ENCODE results near the gene TSKU.

Gene TSKU

GRCh38 chr11:76752321-76753143 lies 30.6 kb upstream of the TSKU start:
- TF ChIP-seq CTCF (IDR thresholded peaks at IDR 0.05; ENCODE audit: low read depth, low read length) = no peak
- DNase-seq (ENCODE audit: low read depth in 2 of 2) = peak; percentile 82 to 93
- no peak overlapping the region for H3K4me3 ChIP-seq (replicated peaks in 1 of 2; ENCODE audit: low read depth in 2 of 2, low read length in 2 of 2)

GRCh38 chr11:76753449-76753848 lies 29.7 kb upstream of the TSKU start:
- TF ChIP-seq CTCF (IDR thresholded peaks at IDR 0.05; ENCODE audit: low read depth, low read length) = no peak

GRCh38 chr11:76753950-76754349 lies 29.2 kb upstream of the TSKU start:
- TF ChIP-seq CTCF (IDR thresholded peaks at IDR 0.05; ENCODE audit: low read depth, low read length) = no peak
- H3K4me3 ChIP-seq (replicated peaks in 1 of 2; ENCODE audit: low read depth in 2 of 2, low read length in 2 of 2) = no peak overlapping the region
- DNase-seq (ENCODE audit: low read depth in 2 of 2) = no peak

More at GRCh38 chr11:76753449-76753848, 29.7 kb upstream of the TSKU start:
- H3K4me3 ChIP-seq (replicated peaks in 1 of 2; ENCODE audit: low read depth in 2 of 2, low read length in 2 of 2) = no peak overlapping the region
- DNase-seq (ENCODE audit: low read depth in 2 of 2) = no peak

- DNase-seq (ENCODE audit: low read depth in 2 of 2) = no peak
These were observed 26.8 kb upstream of the TSKU start for GRCh38 chr11:76756341-76756741.

GRCh38 chr11:76758311-76758710 lies 24.8 kb upstream of the TSKU start:
- no peak for DNase-seq (ENCODE audit: low read depth in 2 of 2)
- H3K4me3 ChIP-seq (replicated peaks in 1 of 2; ENCODE audit: low read depth in 2 of 2, low read length in 2 of 2) = no peak overlapping the region
- no peak for TF ChIP-seq CTCF (IDR thresholded peaks at IDR 0.05; ENCODE audit: low read depth, low read length)

More at GRCh38 chr11:76756341-76756741, 26.8 kb upstream of the TSKU start:
- H3K4me3 ChIP-seq (replicated peaks in 1 of 2; ENCODE audit: low read depth in 2 of 2, low read length in 2 of 2) = no peak overlapping the region
- no peak for TF ChIP-seq CTCF (IDR thresholded peaks at IDR 0.05; ENCODE audit: low read depth, low read length)

GRCh38 chr11:76759092-76759491 lies 24.1 kb upstream of the TSKU start:
- TF ChIP-seq CTCF (IDR thresholded peaks at IDR 0.05; ENCODE audit: low read depth, low read length) = no peak
- DNase-seq (ENCODE audit: low read depth in 2 of 2) = no peak
- no peak overlapping the region for H3K4me3 ChIP-seq (replicated peaks in 1 of 2; ENCODE audit: low read depth in 2 of 2, low read length in 2 of 2)

Data from cardiac fibroblast (primary cell).